ENCODE results near the gene PARD3. TPM values are rescaled to one million over a fixed set of nuclear protein-coding genes. Genes with fewer than 3 reads are reported as not detected.

The PARD3 gene
- total and polyA plus RNA-seq, 2 donors from 2014 or later: 21.1 to 47.5 TPM

- no peaks in the 10 kb centered on the region for H3K36me3 ChIP-seq (ENCODE audit: control insufficient read depth in 2 of 3, insufficient read depth in 3 of 3, low read length in 3 of 3)
- H3K4me1 ChIP-seq (ENCODE audit: control insufficient read depth in 2 of 3, insufficient read depth in 2 of 3, low read depth in 1 of 3, low read length in 3 of 3): peaks cover 0 to 2% (median 0%) of the 10 kb centered on the region in 3 donors
- H3K27me3 ChIP-seq (ENCODE audit: control insufficient read depth, insufficient read depth, low read length): no peaks in the 10 kb centered on the region
- no peak overlapping the region for H3K4me3 ChIP-seq (ENCODE audit: low read length in 3 of 3)
- FAIRE-seq (no peak), DNase-seq (no peak)
- no peaks in the 10 kb centered on the region for H3K9me3 ChIP-seq (ENCODE audit: control insufficient read depth in 2 of 3, insufficient read depth in 1 of 3, low read length in 3 of 3)
- H3K27ac ChIP-seq (ENCODE audit: low read depth in 2 of 2, low read length in 2 of 2): no peak overlapping the region
- intact Hi-C loops (cut with DNase I): no loop called here
- TF ChIP-seq, protein P1, sequence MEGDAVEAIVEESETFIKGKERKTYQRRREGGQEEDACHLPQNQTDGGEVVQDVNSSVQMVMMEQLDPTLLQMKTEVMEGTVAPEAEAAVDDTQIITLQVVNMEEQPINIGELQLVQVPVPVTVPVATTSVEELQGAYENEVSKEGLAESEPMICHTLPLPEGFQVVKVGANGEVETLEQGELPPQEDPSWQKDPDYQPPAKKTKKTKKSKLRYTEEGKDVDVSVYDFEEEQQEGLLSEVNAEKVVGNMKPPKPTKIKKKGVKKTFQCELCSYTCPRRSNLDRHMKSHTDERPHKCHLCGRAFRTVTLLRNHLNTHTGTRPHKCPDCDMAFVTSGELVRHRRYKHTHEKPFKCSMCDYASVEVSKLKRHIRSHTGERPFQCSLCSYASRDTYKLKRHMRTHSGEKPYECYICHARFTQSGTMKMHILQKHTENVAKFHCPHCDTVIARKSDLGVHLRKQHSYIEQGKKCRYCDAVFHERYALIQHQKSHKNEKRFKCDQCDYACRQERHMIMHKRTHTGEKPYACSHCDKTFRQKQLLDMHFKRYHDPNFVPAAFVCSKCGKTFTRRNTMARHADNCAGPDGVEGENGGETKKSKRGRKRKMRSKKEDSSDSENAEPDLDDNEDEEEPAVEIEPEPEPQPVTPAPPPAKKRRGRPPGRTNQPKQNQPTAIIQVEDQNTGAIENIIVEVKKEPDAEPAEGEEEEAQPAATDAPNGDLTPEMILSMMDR (IDR thresholded peaks at IDR 0.05; ENCODE audit: borderline replicate concordance, extremely low read depth, insufficient read depth): no peak
- H3K9ac ChIP-seq (ENCODE audit: low read length in 3 of 3): no peak overlapping the region
Observed at GRCh38 chr10:34626158-34626880, 188.8 kb downstream of the PARD3 start.

GRCh38 chr10:34624323-34625153, 190.6 kb downstream of the PARD3 start:
- DNase-seq (no peak), FAIRE-seq (no peak)
- Histone ChIP-seq H3K9me3 (ENCODE audit: control insufficient read depth in 2 of 3, insufficient read depth in 1 of 3, low read length in 3 of 3) (no peaks in the 10 kb centered on the region), H3K27me3 (ENCODE audit: control insufficient read depth, insufficient read depth, low read length) (no peaks in the 10 kb centered on the region), H3K4me3 (ENCODE audit: low read length in 3 of 3) (no peak overlapping the region), H3K9ac (ENCODE audit: low read length in 3 of 3) (no peak overlapping the region), H3K4me1 (ENCODE audit: control insufficient read depth in 2 of 3, insufficient read depth in 2 of 3, low read depth in 1 of 3, low read length in 3 of 3) (peaks cover 0 to 2% (median 0%) of the 10 kb centered on the region in 3 donors), H3K36me3 (ENCODE audit: control insufficient read depth in 2 of 3, insufficient read depth in 3 of 3, low read length in 3 of 3) (no peaks in the 10 kb centered on the region), H3K27ac (ENCODE audit: low read depth in 2 of 2, low read length in 2 of 2) (no peak overlapping the region)
- TF ChIP-seq, protein P1 (IDR thresholded peaks at IDR 0.05; ENCODE audit: borderline replicate concordance, extremely low read depth, insufficient read depth): no peak
- intact Hi-C loops (cut with DNase I): no loop called here

- no peak for DNase-seq
- Histone ChIP-seq H3K27ac (ENCODE audit: low read depth in 2 of 2, low read length in 2 of 2) (no peak overlapping the region), H3K9me3 (ENCODE audit: control insufficient read depth in 2 of 3, insufficient read depth in 1 of 3, low read length in 3 of 3) (no peaks in the 10 kb centered on the region), H3K27me3 (ENCODE audit: control insufficient read depth, insufficient read depth, low read length) (no peaks in the 10 kb centered on the region), H3K9ac (ENCODE audit: low read length in 3 of 3) (no peak overlapping the region), H3K4me1 (ENCODE audit: control insufficient read depth in 2 of 3, insufficient read depth in 2 of 3, low read depth in 1 of 3, low read length in 3 of 3) (peaks cover 0 to 5% (median 0%) of the 10 kb centered on the region in 3 donors), H3K4me3 (ENCODE audit: low read length in 3 of 3) (no peak overlapping the region), H3K36me3 (ENCODE audit: control insufficient read depth in 2 of 3, insufficient read depth in 3 of 3, low read length in 3 of 3) (no peaks in the 10 kb centered on the region)
- intact Hi-C loops (cut with DNase I): no loop called here
- FAIRE-seq: no peak
- TF ChIP-seq, protein P1 (IDR thresholded peaks at IDR 0.05; ENCODE audit: borderline replicate concordance, extremely low read depth, insufficient read depth): no peak
Observed at GRCh38 chr10:34622945-34623344, 192.2 kb downstream of the PARD3 start.

Data from kidney (tissue), 14 donors.